Breast epithelium (tissue), 4 donors: ENCODE measurements around the gene SMIM10L2A. TPM values are rescaled to one million over a fixed set of nuclear protein-coding genes. Genes with fewer than 3 reads are reported as not detected.

Source experiments
- DNase-seq, 2 donors: peaks; one replicate each; pipeline ENCODE4 v3.0.0-alpha.2; 2019; ENCODE audit warnings: low spot score in 2 of 2
- H3K27ac ChIP-seq, 2 donors: fragments of 200-600 bp; sonication (generic) in 1 of 2; one replicate each; pipeline ENCODE4 v1.5.1; 2016 to 2019; ENCODE audit warnings: mild to moderate bottlenecking in 1 of 2
- H3K27me3 ChIP-seq, 2 donors: fragments of 200-600 bp; sonication (generic) in 1 of 2; one replicate each; pipeline versions ENCODE4 v1.5.1 to v1.6.0; 2017 to 2019; ENCODE audit warnings: control low read depth in 1 of 2, mild to moderate bottlenecking in 1 of 2
- H3K36me3 ChIP-seq: fragments of 200-600 bp; one replicate; pipeline ENCODE4 v1.5.1; 2019
- H3K4me1 ChIP-seq, 2 donors: fragments of 200-600 bp; sonication (generic); one replicate each; pipeline ENCODE4 v1.5.1; 2016 to 2019; ENCODE audit warnings: control low read depth in 1 of 2
- H3K4me3 ChIP-seq, 3 donors: fragments of 200-600 bp; sonication (generic); 1 replicate in 2 of 3; 2 replicates in 1 of 3; pipeline ENCODE4 v1.5.1; 2016 to 2019; ENCODE audit warnings: mild to moderate bottlenecking in 3 of 3, moderate library complexity in 2 of 3
- H3K9me3 ChIP-seq, 2 donors: fragments of 200-600 bp; sonication (generic) in 1 of 2; one replicate each; pipeline ENCODE4 v1.5.1; 2016 to 2019; ENCODE audit warnings: control low read depth in 1 of 2
- POLR2A ChIP-seq: fragments of 450-650 bp; IDR thresholded peaks from one replicate; pipeline ENCODE4 v1.6.1; 2016; ENCODE audit warnings: antibody characterized with exemption, mild to moderate bottlenecking, moderate library complexity
- POLR2AphosphoS5 ChIP-seq, 3 donors: sonication (generic); formaldehyde crosslinking; IDR thresholded peaks; one replicate each; pipeline ENCODE4 v1.6.1; 2017; ENCODE audit warnings: antibody characterized with exemption in 3 of 3
- intact Hi-C: fragments of 100-400 bp; cut with DNase I; formaldehyde crosslinking; loops from one replicate; pipeline ENCODE4 v1.15.1; 2023; ENCODE audit warnings: low total_unique reads
- total RNA-seq, 3 donors: library from RNA; depleted of rRNA; stranded (reverse); fragments of >200 nt; gene quantifications; one replicate each; pipeline ENCODE4 v1.1.0, GENCODE V29; 2016
- TF ChIP-seq, protein P1 (sequence below), 3 donors: fragments of 450-650 bp; IDR thresholded peaks; one replicate each; pipeline ENCODE4 v1.5.1; 2016 to 2017; ENCODE audit warnings: antibody characterized with exemption in 3 of 3, mild to moderate bottlenecking in 3 of 3, moderate library complexity in 3 of 3

The SMIM10L2A gene
- total RNA-seq, 3 donors from 2014 or later = 1.1 to 2.0 (median 1.3) TPM

DNA sequence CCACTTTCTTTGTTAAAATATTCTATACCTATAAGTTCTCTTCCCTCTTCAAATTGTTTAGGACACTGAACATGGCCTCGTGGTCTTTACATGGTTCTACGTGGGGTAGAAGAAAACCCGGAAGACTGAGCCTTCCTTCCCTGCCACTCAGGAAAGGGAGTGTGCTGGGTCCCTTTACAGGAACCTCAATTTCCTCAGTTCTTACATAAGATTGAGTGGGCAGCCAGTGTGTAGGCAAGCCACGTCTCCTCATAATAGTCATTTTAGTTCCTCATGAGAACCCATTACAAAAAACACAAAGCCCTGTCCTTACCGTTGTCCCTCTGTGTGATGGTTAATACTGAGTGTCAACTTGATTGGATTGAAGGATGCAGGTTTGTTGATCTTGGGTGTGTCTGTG is 28.7 kb upstream of the SMIM10L2A start:
- H3K36me3 ChIP-seq = no peaks in the 10 kb centered on the region

DNA sequence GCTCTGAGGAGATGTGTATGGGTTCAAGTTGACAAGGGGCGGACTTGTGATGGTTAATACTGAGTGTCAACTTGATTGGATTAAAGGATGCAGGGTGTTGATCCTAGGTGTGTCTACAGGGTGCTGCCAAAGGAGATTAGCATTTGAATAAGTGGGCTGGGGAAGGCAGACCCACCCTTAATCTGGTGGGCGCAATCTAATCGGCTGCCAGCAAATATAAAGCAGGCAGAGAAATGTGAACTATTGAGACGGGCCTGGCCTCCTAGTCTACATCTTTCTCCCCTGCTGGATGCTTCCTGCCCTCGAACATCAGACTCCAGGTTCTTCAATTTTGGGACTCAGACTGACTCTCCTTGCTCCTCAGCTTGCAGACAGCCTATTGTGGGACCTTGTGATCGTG is 26.7 kb upstream of the SMIM10L2A start:
- no peak for DNase-seq
- Histone ChIP-seq H3K27me3 (peaks cover 0 to 13% of the 10 kb centered on the region in 2 donors), H3K36me3 (no peaks in the 10 kb centered on the region), H3K9me3 (no peaks in the 10 kb centered on the region), H3K27ac (no peak overlapping the region), H3K4me3 (no peak overlapping the region), H3K4me1 (no peaks in the 10 kb centered on the region)
- intact Hi-C loops = no loop called here
- no peak for TF ChIP-seq POLR2A
- TF ChIP-seq, protein P1, sequence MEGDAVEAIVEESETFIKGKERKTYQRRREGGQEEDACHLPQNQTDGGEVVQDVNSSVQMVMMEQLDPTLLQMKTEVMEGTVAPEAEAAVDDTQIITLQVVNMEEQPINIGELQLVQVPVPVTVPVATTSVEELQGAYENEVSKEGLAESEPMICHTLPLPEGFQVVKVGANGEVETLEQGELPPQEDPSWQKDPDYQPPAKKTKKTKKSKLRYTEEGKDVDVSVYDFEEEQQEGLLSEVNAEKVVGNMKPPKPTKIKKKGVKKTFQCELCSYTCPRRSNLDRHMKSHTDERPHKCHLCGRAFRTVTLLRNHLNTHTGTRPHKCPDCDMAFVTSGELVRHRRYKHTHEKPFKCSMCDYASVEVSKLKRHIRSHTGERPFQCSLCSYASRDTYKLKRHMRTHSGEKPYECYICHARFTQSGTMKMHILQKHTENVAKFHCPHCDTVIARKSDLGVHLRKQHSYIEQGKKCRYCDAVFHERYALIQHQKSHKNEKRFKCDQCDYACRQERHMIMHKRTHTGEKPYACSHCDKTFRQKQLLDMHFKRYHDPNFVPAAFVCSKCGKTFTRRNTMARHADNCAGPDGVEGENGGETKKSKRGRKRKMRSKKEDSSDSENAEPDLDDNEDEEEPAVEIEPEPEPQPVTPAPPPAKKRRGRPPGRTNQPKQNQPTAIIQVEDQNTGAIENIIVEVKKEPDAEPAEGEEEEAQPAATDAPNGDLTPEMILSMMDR (IDR thresholded peaks at IDR 0.05) = no peak
- no peak for TF ChIP-seq POLR2AphosphoS5 (IDR thresholded peaks at IDR 0.05)

More for the DNA sequence above, 28.7 kb upstream of the SMIM10L2A start:
- intact Hi-C loops = no loop called here
- TF ChIP-seq POLR2AphosphoS5 (IDR thresholded peaks at IDR 0.05) = no peak
- no peak for TF ChIP-seq POLR2A
- TF ChIP-seq, protein P1 (IDR thresholded peaks at IDR 0.05) = no peak
- H3K4me3 ChIP-seq = no peak overlapping the region
- H3K9me3 ChIP-seq = no peaks in the 10 kb centered on the region
- DNase-seq = no peak
- H3K27ac ChIP-seq = no peak overlapping the region
- no peaks in the 10 kb centered on the region for H3K4me1 ChIP-seq
- peaks cover 0 to 10% of the 10 kb centered on the region in 2 donors for H3K27me3 ChIP-seq

DNA sequence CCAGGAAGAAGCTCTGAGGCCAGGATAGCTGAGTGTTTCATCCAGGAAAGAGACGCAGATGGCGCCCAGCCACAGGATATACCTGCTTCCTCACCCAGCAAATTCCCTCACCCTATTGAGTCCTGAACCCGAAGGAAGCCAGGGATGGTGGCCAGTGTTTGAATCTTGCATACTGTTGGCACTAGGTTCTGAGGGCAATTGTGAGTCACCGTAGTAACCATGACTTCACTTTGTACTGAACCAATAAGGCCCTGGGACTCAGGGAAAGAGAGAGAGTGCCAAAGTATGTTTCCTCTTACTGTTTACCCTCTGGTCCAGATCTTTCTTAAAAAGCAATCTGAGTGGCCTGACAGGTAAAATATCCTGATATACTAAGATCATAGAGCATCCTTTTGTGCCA is 25.6 kb upstream of the SMIM10L2A start:
- no peaks in the 10 kb centered on the region for H3K36me3 ChIP-seq
- peaks cover 0 to 8% of the 10 kb centered on the region in 2 donors for H3K27me3 ChIP-seq
- no peaks in the 10 kb centered on the region for H3K9me3 ChIP-seq
- no peak overlapping the region for H3K4me3 ChIP-seq
- H3K4me1 ChIP-seq = no peaks in the 10 kb centered on the region
- TF ChIP-seq POLR2A (no peak), POLR2AphosphoS5 (IDR thresholded peaks at IDR 0.05) (no peak)
- TF ChIP-seq, protein P1 (IDR thresholded peaks at IDR 0.05) = no peak
- intact Hi-C loops = no loop called here
- no peak for DNase-seq
- no peak overlapping the region for H3K27ac ChIP-seq

DNA sequence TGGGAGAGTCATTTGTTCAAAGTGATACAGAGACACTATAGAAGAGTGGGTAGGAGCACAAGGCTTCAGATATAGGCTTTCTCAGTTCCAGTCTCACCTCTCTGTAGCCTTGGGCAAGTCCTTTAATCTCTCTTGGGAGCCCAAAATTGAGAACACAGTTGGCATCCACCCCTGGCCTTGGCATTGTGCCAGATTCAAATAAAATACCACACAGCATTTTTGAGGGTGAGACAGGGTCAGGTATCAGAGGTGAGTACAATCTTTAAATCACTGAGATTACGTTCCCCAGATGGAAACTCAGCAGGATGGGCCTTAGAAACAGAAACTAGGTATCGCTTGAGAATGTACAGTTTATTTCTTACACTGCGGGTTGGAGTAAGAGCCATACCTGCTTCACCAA is 25.2 kb upstream of the SMIM10L2A start:
- DNase-seq = no peak
- H3K27me3 ChIP-seq = peaks cover 0 to 13% of the 10 kb centered on the region in 2 donors
- intact Hi-C loops = no loop called here
- no peak overlapping the region for H3K27ac ChIP-seq
- no peak for TF ChIP-seq POLR2AphosphoS5 (IDR thresholded peaks at IDR 0.05)
- TF ChIP-seq POLR2A = no peak
- TF ChIP-seq, protein P1 (IDR thresholded peaks at IDR 0.05) = no peak
- no peaks in the 10 kb centered on the region for H3K9me3 ChIP-seq
- H3K4me3 ChIP-seq = no peak overlapping the region
- H3K4me1 ChIP-seq = no peaks in the 10 kb centered on the region
- no peaks in the 10 kb centered on the region for H3K36me3 ChIP-seq

DNA sequence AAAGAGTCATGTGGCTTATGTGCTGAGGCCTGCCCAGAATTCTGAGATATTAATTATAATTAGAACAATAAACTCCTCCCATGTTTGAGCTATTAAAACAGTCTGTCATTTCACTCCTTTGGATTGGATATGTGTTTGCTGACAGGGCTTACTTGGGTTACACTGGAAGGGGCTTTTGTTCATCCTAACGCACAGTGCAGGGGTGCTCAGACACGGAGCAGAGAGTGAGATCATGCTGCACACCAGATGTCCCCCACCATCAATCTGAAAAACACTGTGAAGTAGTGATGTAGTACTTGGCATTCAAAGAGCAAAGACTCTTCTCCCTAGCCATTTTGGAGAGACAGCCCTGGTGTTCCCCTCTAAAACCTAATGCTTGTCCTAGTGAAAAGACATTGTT is 24.1 kb upstream of the SMIM10L2A start:
- Histone ChIP-seq H3K9me3 (no peaks in the 10 kb centered on the region), H3K27ac (no peak overlapping the region), H3K4me1 (no peaks in the 10 kb centered on the region), H3K4me3 (no peak overlapping the region), H3K36me3 (no peaks in the 10 kb centered on the region), H3K27me3 (peaks cover 0 to 15% of the 10 kb centered on the region in 2 donors)
- intact Hi-C loops = no loop called here
- no peak for DNase-seq
- TF ChIP-seq POLR2A (no peak), POLR2AphosphoS5 (IDR thresholded peaks at IDR 0.05) (no peak)
- TF ChIP-seq, protein P1 (IDR thresholded peaks at IDR 0.05) = no peak
